Peyer's patch (tissue), 4 donors: ENCODE results near the gene USP44.

Experiments used
- POLR2A ChIP-seq, 2 donors: fragments of 450-650 bp; IDR thresholded peaks; one replicate each; pipeline ENCODE4 v1.5.1; 2017; ENCODE audit warnings: antibody characterized with exemption in 2 of 2, mild to moderate bottlenecking in 2 of 2, moderate library complexity in 2 of 2
- TF ChIP-seq, protein P1 (sequence below), 6 experiments: fragments of 450-650 bp in 4 of 6; fragments of 200-600 bp in 2 of 6; sonication (generic) in 1 of 6; IDR thresholded peaks; one replicate each; pipeline ENCODE4 v1.5.1; 2017 to 2019; ENCODE audit warnings: antibody characterized with exemption in 6 of 6, mild to moderate bottlenecking in 3 of 6, moderate library complexity in 1 of 6

DNA sequence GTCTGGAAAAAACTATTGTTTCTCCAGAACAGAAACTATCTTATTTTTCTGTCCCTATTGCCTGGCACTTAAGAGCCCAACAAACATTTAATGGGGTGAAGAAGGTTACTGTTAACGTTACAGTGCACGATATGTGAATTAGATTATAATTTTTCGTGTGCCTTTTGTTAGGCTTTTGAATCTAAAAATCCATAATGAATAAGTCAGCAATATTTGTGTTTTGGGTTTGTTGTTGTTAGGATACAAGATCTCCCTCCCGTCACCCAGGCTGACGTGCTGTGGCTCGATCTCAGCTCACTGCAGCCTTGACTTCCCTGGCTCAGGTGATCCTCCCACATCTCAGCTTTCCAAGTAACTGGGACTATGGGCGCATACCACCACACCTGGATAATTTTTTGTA lies 69.4 kb downstream of the USP44 start:
- TF ChIP-seq, protein P1, sequence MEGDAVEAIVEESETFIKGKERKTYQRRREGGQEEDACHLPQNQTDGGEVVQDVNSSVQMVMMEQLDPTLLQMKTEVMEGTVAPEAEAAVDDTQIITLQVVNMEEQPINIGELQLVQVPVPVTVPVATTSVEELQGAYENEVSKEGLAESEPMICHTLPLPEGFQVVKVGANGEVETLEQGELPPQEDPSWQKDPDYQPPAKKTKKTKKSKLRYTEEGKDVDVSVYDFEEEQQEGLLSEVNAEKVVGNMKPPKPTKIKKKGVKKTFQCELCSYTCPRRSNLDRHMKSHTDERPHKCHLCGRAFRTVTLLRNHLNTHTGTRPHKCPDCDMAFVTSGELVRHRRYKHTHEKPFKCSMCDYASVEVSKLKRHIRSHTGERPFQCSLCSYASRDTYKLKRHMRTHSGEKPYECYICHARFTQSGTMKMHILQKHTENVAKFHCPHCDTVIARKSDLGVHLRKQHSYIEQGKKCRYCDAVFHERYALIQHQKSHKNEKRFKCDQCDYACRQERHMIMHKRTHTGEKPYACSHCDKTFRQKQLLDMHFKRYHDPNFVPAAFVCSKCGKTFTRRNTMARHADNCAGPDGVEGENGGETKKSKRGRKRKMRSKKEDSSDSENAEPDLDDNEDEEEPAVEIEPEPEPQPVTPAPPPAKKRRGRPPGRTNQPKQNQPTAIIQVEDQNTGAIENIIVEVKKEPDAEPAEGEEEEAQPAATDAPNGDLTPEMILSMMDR (IDR thresholded peaks at IDR 0.05): no peak
- no peak for TF ChIP-seq POLR2A (IDR thresholded peaks at IDR 0.05)
